Measurements from ENCODE around the gene PPP6R3.
"Not testable (repeated sequence)": the region's sequence is repeated elsewhere in the genome, so short reads cannot be mapped to it uniquely, and the experiment has no call there.

PPP6R3 gene

GRCh38 chr11:68459886-68460740 is 439 bp upstream of the PPP6R3 start:
- peak; percentile 96 for DNase-seq

- no peak for DNase-seq
Measured at GRCh38 chr11:68461575-68461917, 994 bp downstream of the PPP6R3 start.

GRCh38 chr11:68463714-68464113 is 3.2 kb downstream of the PPP6R3 start:
- no peak for DNase-seq

GRCh38 chr11:68467201-68467834 is 6.8 kb downstream of the PPP6R3 start:
- DNase-seq = no peak

- DNase-seq = no peak
Measured at GRCh38 chr11:68468217-68468828, 7.8 kb downstream of the PPP6R3 start.

GRCh38 chr11:68469122-68469521 is 8.6 kb downstream of the PPP6R3 start:
- DNase-seq = no peak

GRCh38 chr11:68469642-68470041 is 9.1 kb downstream of the PPP6R3 start:
- no peak for DNase-seq

- DNase-seq = no peak
Measured at GRCh38 chr11:68470304-68470811, 9.8 kb downstream of the PPP6R3 start.

- DNase-seq = peak; percentile 71
Measured at GRCh38 chr11:68471360-68472340, 11.1 kb downstream of the PPP6R3 start.

- DNase-seq = no peak
Measured at GRCh38 chr11:68472778-68473177, 12.2 kb downstream of the PPP6R3 start.

GRCh38 chr11:68473693-68474092 is 13.1 kb downstream of the PPP6R3 start:
- no peak for DNase-seq

- DNase-seq = not testable (repeated sequence)
Measured at GRCh38 chr11:68475626-68476025, 15.1 kb downstream of the PPP6R3 start.

GRCh38 chr11:68479390-68479789 is 18.8 kb downstream of the PPP6R3 start:
- DNase-seq = no peak

- no peak for DNase-seq
Measured at GRCh38 chr11:68480193-68480592, 19.6 kb downstream of the PPP6R3 start.

- DNase-seq = no peak
Measured at GRCh38 chr11:68480852-68481510, 20.4 kb downstream of the PPP6R3 start.

- no peak for DNase-seq
Measured at GRCh38 chr11:68481579-68482240, 21.2 kb downstream of the PPP6R3 start.

- no peak for DNase-seq
Measured at GRCh38 chr11:68488623-68489022, 28.1 kb downstream of the PPP6R3 start.

GRCh38 chr11:68495220-68495729 is 34.7 kb downstream of the PPP6R3 start:
- no peak for DNase-seq

GRCh38 chr11:68495872-68496271 is 35.3 kb downstream of the PPP6R3 start:
- DNase-seq = no peak

- no peak for DNase-seq
Measured at GRCh38 chr11:68497761-68498160, 37.2 kb downstream of the PPP6R3 start.

GRCh38 chr11:68498321-68498720 is 37.8 kb downstream of the PPP6R3 start:
- no peak for DNase-seq
